HG03378 (cell line): Measurements from ENCODE around the gene POLR2A.
A peak's percentile ranks its signal among the peaks of the same experiment; 100 is the strongest.

Source experiments
- ATAC-seq: cut with Tn5 transposase; IDR thresholded peaks from one replicate; pipeline ENCODE4 v1.9.1; 2021; ENCODE audit warnings: mild to moderate bottlenecking, moderate library complexity; ENCODE audit not compliant: unreplicated experiment

POLR2A gene

GRCh38 chr17:7484067-7484918, at the start of gene POLR2A:
POLR2A (plus strand) TSS chr17:7484366.
- ATAC-seq = peak; percentile 51

- ATAC-seq = peak; percentile 29
Observed at GRCh38 chr17:7435676-7436555, 48.2 kb upstream of the POLR2A start.

GRCh38 chr17:7436556-7437368, 47.4 kb upstream of the POLR2A start:
- no peak for ATAC-seq

- ATAC-seq = no peak
Observed at GRCh38 chr17:7437369-7437863, 46.8 kb upstream of the POLR2A start.

- ATAC-seq = no peak
Observed at GRCh38 chr17:7437950-7438614, 46.1 kb upstream of the POLR2A start.

GRCh38 chr17:7438656-7439460, 45.3 kb upstream of the POLR2A start:
- ATAC-seq = no peak

GRCh38 chr17:7439462-7440112, 44.6 kb upstream of the POLR2A start, which contains the start of gene FGF11:
FGF11 (plus strand) TSS chr17:7439512; CDS start chr17:7439621, 109 bp downstream.
- ATAC-seq = no peak

GRCh38 chr17:7440113-7440833, 43.9 kb upstream of the POLR2A start:
- ATAC-seq = no peak

GRCh38 chr17:7440834-7441195, 43.4 kb upstream of the POLR2A start:
- ATAC-seq = no peak

GRCh38 chr17:7441266-7441665, 42.9 kb upstream of the POLR2A start:
- no peak for ATAC-seq

GRCh38 chr17:7442142-7442541, 42.0 kb upstream of the POLR2A start:
- no peak for ATAC-seq

GRCh38 chr17:7443499-7444485, 40.4 kb upstream of the POLR2A start:
- ATAC-seq = no peak

GRCh38 chr17:7444682-7445618, 39.2 kb upstream of the POLR2A start, which contains the start of gene CHRNB1:
CHRNB1 (plus strand) TSS chr17:7445061; CDS start chr17:7445128, 67 bp downstream.
- ATAC-seq = no peak

- no peak for ATAC-seq
Observed at GRCh38 chr17:7445619-7445968, 38.6 kb upstream of the POLR2A start.

- no peak for ATAC-seq
Observed at GRCh38 chr17:7448461-7448860, 35.7 kb upstream of the POLR2A start.

- ATAC-seq = no peak
Observed at GRCh38 chr17:7459961-7460545, 24.1 kb upstream of the POLR2A start.
